Ectodermal cell (in vitro differentiated cells): ENCODE results near the gene SCD5.

Source experiments
- H3K27ac ChIP-seq: 2 replicates; pipeline ENCODE4 v1.7.0; 2013; ENCODE audit warnings: mild to moderate bottlenecking, low read depth, low read length; ENCODE audit not compliant: insufficient read depth, poor library complexity, severe bottlenecking
- H3K27me3 ChIP-seq: 2 replicates; pipeline ENCODE4 v1.7.0; 2013; ENCODE audit warnings: mild to moderate bottlenecking, low read length; ENCODE audit not compliant: insufficient read depth, control insufficient read depth, poor library complexity, severe bottlenecking
- H3K36me3 ChIP-seq: one replicate; pipeline ENCODE4 v1.7.0; 2013; ENCODE audit warnings: low read length; ENCODE audit not compliant: control insufficient read depth, insufficient read depth
- H3K4me1 ChIP-seq: one replicate; pipeline ENCODE4 v1.7.0; 2013; ENCODE audit warnings: low read length; ENCODE audit not compliant: control insufficient read depth, insufficient read depth
- H3K4me3 ChIP-seq: 2 replicates; pipeline ENCODE4 v1.7.0; 2013; ENCODE audit warnings: low read depth, low read length, control low read depth; ENCODE audit not compliant: insufficient read depth
- H3K9me3 ChIP-seq: 2 replicates; pipeline ENCODE4 v1.7.0; 2013; ENCODE audit warnings: mild to moderate bottlenecking, low read length, moderate library complexity; ENCODE audit not compliant: control insufficient read depth
- WGBS, 2 experiments: methylation state at CpG; one replicate each; pipeline ENCODE4 v1.1.7; 2013; ENCODE audit warnings: missing lambda C conversion rate in 2 of 2; 5-methylcytosine and 5-hydroxymethylcytosine counted together

SCD5 gene

DNA sequence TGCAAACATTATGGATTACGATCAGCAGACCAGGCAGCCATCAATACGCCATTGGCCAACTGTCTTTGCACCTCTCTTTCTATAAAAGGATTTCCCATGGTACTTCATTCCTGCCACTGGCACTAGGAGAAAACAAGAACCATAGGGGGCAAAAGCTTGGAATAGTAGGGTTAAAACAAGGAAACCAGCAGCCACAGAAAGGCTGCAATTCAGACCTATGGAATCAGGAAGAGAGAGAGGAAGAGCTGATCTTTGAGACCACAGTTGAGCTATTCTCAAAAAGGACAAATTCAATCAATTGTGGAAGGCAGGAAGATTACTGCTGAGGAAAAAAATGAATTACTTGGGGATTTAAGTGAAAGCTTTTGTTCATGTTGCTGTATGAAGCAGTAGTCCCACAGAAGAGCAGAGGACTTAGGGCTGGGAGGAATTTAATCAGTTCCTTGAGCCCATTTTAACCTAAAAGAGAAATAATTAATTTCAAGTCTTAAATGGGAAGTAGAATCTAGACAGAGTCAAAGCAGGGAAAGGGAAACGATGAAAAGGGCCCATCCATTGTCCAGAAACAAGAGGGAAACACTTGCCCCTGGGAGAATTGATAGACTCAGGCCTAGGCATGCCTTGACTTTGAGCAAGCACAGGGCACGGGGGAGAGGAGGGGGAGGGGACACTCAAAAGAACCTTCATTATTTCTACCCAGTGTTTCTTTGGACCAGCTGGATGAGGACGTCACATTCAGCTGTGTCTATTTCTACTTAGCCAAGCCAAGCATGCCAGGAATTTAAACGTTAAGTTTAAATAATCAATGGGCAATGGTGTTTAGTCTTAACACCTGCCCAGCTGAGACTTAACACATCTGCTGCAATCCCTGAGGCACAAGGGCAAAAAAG is 50.7 kb downstream of the SCD5 start:
- H3K9me3 ChIP-seq = no peaks in the 10 kb centered on the region
- H3K27ac ChIP-seq = no peak overlapping the region
- no peaks in the 10 kb centered on the region for H3K27me3 ChIP-seq
- no peaks in the 10 kb centered on the region for H3K36me3 ChIP-seq
- 74 to 79% methylated on average over 6 of the region's 6 CpGs for WGBS, 2 experiments
- H3K4me1 ChIP-seq = peaks cover 25% of the 10 kb centered on the region
- no peak overlapping the region for H3K4me3 ChIP-seq

DNA sequence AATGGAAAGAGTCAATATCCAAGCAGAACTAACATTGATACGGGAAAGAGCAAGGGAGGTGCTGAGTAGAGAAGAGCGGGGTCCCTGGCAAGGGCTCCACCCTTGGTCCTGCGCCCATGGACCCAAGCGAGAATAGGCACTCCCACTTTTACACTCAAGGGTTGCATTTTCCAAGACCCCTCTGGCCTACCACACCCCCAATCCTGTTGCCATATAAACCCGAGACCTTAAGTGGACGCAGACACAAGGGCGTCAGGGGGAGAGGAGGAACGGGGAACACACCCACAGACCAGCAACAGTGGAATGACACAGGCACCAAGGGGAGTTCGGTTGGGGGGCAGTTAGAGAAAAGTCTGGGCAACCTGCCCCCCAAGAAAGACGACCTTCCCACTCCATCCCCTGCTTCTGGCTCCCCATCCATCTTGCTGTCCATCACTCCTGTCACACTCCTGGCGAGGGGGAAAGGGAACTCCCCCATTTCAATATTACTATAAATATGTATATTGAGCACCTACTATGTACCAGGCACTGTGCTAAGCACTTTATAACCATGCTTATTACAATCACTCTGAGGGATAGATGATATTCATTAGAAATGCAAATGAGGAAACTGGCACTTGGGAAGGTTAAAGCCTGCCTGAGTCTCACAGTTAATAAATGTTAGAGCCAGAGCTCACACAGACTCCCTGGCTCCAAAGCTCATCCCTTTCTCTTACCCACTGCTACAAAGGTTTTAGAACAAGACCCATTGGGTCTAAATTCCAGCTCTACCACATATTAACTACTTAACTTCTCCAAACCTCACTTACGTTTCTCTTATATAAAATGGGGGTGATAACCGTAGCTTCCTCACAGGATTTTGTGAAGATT is 51.7 kb downstream of the SCD5 start:
- no peaks in the 10 kb centered on the region for H3K27me3 ChIP-seq
- H3K4me1 ChIP-seq = peaks cover 25% of the 10 kb centered on the region
- 74 to 80% methylated on average over 8 to 13 of the region's 13 CpGs for WGBS, 2 experiments
- no peak overlapping the region for H3K27ac ChIP-seq
- H3K36me3 ChIP-seq = no peaks in the 10 kb centered on the region
- no peaks in the 10 kb centered on the region for H3K9me3 ChIP-seq
- no peak overlapping the region for H3K4me3 ChIP-seq

DNA sequence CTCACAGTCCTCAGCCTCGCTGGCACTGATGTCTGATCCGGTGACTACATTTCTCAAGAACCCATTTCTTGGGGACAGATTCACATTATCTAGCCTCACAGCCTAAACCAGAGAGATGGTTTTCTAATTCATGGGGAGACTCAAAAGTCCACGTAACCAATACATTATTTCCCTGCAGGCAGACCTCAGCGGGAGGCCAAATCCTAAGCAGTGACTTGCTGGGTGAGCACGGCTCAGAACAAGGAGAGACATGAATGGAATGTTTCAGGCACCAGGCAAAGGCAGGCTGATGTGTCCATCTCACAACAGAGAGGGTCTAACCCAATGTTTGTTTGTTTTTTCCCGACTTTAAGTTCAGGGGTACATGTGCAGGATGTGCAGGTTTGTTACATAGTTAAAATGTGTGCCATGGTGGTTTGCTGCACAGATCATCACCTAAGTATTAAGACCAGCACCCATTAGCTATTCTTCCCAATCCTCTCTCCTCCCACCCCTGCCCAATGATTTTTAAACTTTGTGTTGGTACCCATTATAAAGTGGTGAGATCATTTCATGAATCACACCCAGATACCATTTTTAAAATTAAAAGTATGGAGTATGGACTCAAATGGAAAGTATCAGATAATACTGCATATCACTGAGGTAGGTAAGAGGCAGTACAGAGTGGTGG is 53.3 kb downstream of the SCD5 start:
- WGBS, 2 experiments = 29 to 31% methylated on average over 6 of the region's 6 CpGs
- Histone ChIP-seq H3K9me3 (no peaks in the 10 kb centered on the region), H3K4me1 (peaks cover 25% of the 10 kb centered on the region), H3K36me3 (no peaks in the 10 kb centered on the region), H3K27ac (no peak overlapping the region), H3K4me3 (no peak overlapping the region), H3K27me3 (no peaks in the 10 kb centered on the region)

DNA sequence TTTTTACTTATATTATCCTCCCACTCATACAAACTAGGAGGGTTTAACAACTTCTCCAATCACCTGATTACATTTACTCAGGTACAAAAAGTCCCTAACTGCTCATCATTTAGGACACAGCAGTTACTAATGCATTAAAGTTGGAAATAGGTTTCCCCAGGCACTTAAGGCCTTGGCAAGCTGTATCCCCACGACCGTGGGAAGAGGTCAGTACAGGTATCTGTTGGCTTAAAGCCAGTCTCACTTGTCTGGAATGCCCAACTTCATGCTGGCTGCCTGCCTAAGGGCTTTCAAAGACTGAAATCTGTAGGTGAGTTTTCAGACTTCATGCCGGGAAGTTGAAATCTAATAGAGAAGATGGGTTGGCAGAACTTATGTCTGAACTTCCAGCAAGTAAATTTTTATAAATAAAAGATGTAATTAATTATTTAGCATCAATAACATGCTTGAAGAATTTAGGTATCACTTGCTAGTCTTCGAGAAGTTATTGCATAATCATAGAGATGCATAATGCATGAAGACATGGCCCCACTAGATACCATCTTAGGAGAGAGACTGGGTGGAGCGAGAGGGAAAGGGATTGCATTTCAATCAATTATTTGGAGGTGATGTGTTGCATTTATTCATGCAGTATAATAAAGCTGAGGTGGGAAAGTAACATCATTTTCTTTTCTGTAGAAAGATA is 54.2 kb downstream of the SCD5 start:
- no peaks in the 10 kb centered on the region for H3K36me3 ChIP-seq
- 89 to 90% methylated on average over 4 to 5 of the region's 5 CpGs for WGBS, 2 experiments
- no peaks in the 10 kb centered on the region for H3K27me3 ChIP-seq
- no peak overlapping the region for H3K4me3 ChIP-seq
- no peak overlapping the region for H3K27ac ChIP-seq
- no peaks in the 10 kb centered on the region for H3K9me3 ChIP-seq
- peaks cover 25% of the 10 kb centered on the region for H3K4me1 ChIP-seq

DNA sequence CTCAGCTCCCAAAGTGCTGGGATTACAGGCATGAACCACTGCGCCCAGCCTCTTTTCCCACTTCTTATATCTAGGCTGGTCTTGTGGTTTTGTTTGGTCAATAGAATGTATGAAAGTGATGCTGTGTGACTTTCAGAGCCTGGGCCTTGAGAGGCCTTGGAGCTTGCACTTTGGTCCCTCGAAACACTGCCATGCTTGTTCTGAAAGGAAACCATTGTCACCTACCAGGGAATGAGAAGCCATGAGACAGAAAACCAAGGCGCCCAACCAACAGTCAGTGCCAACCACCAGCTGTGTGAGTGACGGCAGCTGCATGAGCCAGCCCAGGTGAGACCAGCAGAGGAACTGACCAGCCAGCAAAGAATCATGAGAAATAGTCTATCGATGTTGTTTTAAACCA is 57.4 kb downstream of the SCD5 start:
- H3K27ac ChIP-seq = no peak overlapping the region
- peaks cover 13% of the 10 kb centered on the region for H3K4me1 ChIP-seq
- 90 to 97% methylated on average over 5 of the region's 5 CpGs for WGBS, 2 experiments
- H3K27me3 ChIP-seq = no peaks in the 10 kb centered on the region
- H3K9me3 ChIP-seq = no peaks in the 10 kb centered on the region
- H3K4me3 ChIP-seq = no peak overlapping the region
- H3K36me3 ChIP-seq = no peaks in the 10 kb centered on the region

DNA sequence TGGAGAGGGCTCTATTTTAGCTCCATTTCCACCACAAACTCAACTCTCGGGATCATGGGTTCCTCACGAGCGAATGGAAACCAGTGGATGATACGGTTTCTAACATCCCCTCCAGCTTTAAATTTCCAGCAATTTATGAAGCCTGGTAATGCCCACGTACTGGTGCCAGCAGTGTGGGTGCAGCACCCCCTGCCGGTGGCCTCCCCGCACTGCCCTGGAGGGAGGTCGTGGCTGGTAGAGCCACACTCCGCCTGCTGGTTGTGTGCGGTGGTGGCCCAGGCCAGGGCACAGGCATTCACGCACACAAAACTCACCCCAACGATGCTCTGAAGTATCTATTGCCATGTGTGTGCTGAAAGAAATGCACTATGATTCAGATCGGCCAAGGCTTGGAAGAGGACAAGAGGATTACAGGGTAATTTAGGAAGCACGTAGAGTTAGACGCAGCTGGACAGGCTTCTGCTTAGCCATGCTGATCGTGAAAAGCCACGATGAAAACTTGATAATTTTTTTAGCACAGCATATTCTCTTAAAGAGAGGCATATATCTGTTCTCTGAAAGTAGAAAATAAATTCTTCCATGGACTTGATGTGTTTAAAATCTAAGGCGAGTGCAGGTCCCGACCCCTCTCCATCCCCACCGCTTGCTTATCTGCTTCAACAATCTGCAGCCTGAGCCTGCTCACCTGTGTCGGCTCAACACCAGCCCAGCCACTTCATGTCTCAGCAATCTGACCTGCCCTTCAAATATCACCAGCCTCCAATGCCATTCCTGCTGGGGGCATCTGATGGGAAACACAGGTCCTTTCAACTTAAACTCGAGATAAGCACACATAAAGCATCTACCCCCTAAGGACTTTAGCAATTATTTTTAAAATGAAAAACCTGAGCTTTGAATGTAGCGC is 59.1 kb downstream of the SCD5 start:
- H3K9me3 ChIP-seq = no peaks in the 10 kb centered on the region
- no peak overlapping the region for H3K4me3 ChIP-seq
- no peaks in the 10 kb centered on the region for H3K36me3 ChIP-seq
- WGBS, 2 experiments = 51 to 53% methylated on average over 23 of the region's 23 CpGs
- H3K4me1 ChIP-seq = peaks cover 2% of the 10 kb centered on the region
- no peak overlapping the region for H3K27ac ChIP-seq
- no peaks in the 10 kb centered on the region for H3K27me3 ChIP-seq

DNA sequence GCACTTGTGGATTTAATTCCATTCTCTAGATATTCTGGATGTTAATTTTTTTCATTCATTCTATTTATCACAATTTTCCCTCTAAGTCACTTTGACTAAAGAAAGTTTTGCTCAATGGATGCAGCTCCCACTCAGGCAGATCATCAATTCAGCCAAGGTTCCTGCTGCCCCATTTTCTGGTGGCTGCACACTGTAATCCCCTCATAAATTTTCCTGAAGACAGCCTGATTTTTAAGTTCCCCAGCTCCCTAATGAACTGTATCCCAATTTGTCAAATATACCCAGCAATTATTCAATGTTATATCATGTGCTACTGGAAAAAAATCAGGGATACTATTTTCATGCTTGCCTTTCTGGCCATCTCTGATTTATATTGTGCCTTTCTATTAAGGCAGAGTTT is 61.2 kb downstream of the SCD5 start:
- Histone ChIP-seq H3K4me3 (no peak overlapping the region), H3K36me3 (no peaks in the 10 kb centered on the region), H3K27me3 (no peaks in the 10 kb centered on the region)

DNA sequence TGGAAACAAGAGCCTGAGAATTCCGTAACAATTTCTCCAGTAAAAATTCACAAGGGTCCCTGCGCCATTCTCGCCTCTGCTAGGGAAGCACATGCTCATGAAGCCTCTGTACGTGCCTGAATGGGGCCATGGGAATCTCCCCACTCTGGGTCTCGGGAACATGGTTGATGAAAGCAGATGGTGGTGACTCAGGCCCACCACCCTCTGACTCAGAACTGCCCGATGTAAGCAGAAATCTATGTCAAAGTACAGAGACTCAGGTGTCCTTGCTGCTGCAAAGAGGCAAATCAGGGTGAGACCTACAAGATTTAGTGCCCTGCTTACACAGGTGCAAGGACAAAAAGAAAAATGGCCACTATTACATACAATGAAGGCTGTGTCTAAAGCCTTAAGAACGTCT is 65.0 kb downstream of the SCD5 start:
- WGBS, 2 experiments = 90 to 91% methylated on average over 7 of the region's 7 CpGs
- no peaks in the 10 kb centered on the region for H3K9me3 ChIP-seq
- no peak overlapping the region for H3K4me3 ChIP-seq
- no peaks in the 10 kb centered on the region for H3K36me3 ChIP-seq
- H3K27me3 ChIP-seq = no peaks in the 10 kb centered on the region
- H3K4me1 ChIP-seq = no peaks in the 10 kb centered on the region
- H3K27ac ChIP-seq = no peak overlapping the region

More for the DNA sequence above, 61.2 kb downstream of the SCD5 start:
- H3K27ac ChIP-seq = no peak overlapping the region
- no peaks in the 10 kb centered on the region for H3K4me1 ChIP-seq
- no peaks in the 10 kb centered on the region for H3K9me3 ChIP-seq

DNA sequence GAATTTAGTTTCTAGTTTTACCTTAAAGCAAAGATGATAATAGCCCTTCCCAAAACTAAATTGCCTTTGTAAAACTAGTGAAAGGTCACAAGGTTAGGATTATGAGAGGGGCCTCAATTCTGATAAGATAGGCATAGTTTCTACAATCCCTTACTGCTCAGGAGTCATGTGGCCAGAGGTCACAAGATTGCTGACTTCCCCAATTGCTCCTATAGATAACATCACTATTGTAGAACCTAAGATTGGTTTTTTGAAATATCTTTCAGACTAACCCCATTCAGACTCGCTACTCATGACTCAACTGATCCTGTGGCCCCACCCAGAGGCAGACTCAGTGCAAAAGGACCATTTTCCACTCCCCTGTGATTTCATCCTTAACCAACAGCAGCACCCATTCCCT is 70.3 kb downstream of the SCD5 start:
- H3K4me3 ChIP-seq = no peak overlapping the region
- H3K27ac ChIP-seq = no peak overlapping the region
- no peaks in the 10 kb centered on the region for H3K36me3 ChIP-seq
- no peaks in the 10 kb centered on the region for H3K4me1 ChIP-seq
- no peaks in the 10 kb centered on the region for H3K9me3 ChIP-seq
- H3K27me3 ChIP-seq = no peaks in the 10 kb centered on the region
- WGBS, 2 experiments = 92 to 95% methylated on average over 1 of the region's 1 CpG
